OCI-LY3 (cell line): ENCODE data around the gene IPP.
"Not testable (repeated sequence)": the region's sequence is repeated elsewhere in the genome, so short reads cannot be mapped to it uniquely, and the experiment has no call there.

Experiments used
- H2AFZ ChIP-seq: fragments of 200-600, 300-600 bp; shearing (Covaris generic); 2 replicates; pipeline ENCODE4 v1.6.0; 2014; ENCODE audit warnings: antibody characterized with exemption, low read depth, low read length
- H3K27ac ChIP-seq: fragments of 200-600, 300-600 bp; sonication (generic); 2 replicates; pipeline ENCODE4 v1.5.1; 2014; ENCODE audit warnings: mild to moderate bottlenecking, low read length, moderate library complexity, mixed read lengths
- H3K27me3 ChIP-seq: fragments of 200-600, 300-600 bp; sonication (generic); 2 replicates; pipeline ENCODE4 v1.6.1; 2014; ENCODE audit warnings: low read depth, low read length, mixed read lengths
- H3K36me3 ChIP-seq: fragments of 200-600, 300-600 bp; sonication (generic); replicated peaks from 2 replicates; pipeline ENCODE3; 2014; ENCODE audit warnings: low read depth, low read length, mixed read lengths
- H3K4me1 ChIP-seq: fragments of 300-600, 200-600 bp; sonication (generic); 2 replicates; pipeline ENCODE4 v1.6.1; 2014; ENCODE audit warnings: low read length, mixed read lengths
- H3K4me2 ChIP-seq: fragments of 200-600, 300-600 bp; sonication (generic); 2 replicates; pipeline ENCODE4 v1.6.1; 2014; ENCODE audit warnings: low read length, mixed read lengths
- H3K4me3 ChIP-seq: fragments of 300-600, 200-600 bp; sonication (generic); 2 replicates; pipeline ENCODE4 v1.5.1; 2014; ENCODE audit warnings: antibody characterized with exemption, mild to moderate bottlenecking, low read length, moderate library complexity
- H3K79me2 ChIP-seq: fragments of 300-600, 200-600 bp; shearing (Covaris generic); 2 replicates; pipeline ENCODE4 v1.6.1; 2014; ENCODE audit warnings: mild to moderate bottlenecking, low read length, mixed read lengths
- H3K9ac ChIP-seq: fragments of 300-600, 200-600 bp; shearing (Covaris generic); 2 replicates; pipeline ENCODE4 v1.6.0; 2014; ENCODE audit warnings: mild to moderate bottlenecking, low read length, moderate library complexity
- H3K9me3 ChIP-seq: fragments of 200-600, 300-600 bp; shearing (Covaris generic); 2 replicates; pipeline ENCODE4 v1.6.1; 2014; ENCODE audit warnings: low read length, mixed read lengths; ENCODE audit not compliant: insufficient read depth
- H4K20me1 ChIP-seq: fragments of 200-600, 300-600 bp; sonication (generic); 2 replicates; pipeline ENCODE4 v1.6.1; 2016; ENCODE audit warnings: low read length, mixed read lengths; ENCODE audit not compliant: insufficient read depth
- CTCF ChIP-seq: fragments of 200-600, 300-600 bp; sonication (generic); IDR thresholded peaks from 2 replicates; pipeline ENCODE4 v1.5.1; 2014; ENCODE audit warnings: antibody characterized with exemption, low read length, low read depth
- EZH2phosphoT487 ChIP-seq: fragments of 200-600 bp; shearing (Covaris generic); IDR thresholded peaks from 2 replicates; pipeline ENCODE4 v1.6.1; 2018; ENCODE audit warnings: antibody characterized with exemption, mixed run types, low read depth

The IPP gene

DNA sequence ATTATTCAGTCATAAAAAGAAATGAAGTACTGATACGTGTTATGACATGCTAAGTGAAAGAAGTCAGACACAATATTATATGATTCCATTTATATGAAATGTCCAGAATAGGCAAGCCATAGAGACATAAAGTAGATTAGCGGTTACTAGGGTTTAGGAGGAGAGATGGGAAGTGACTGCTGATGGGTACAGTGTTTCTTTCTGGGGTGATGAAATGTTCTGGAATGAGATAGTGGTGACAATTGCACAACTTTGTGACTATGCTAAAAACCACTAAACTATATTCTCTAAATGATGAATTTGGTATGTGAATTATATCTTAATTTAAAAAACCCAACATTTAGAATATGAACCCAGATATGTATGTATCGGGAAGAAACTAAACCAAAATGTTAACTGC is 27.6 kb downstream of the IPP start:
- Histone ChIP-seq H3K4me3 (no peak overlapping the region), H4K20me1 (no peaks in the 10 kb centered on the region), H3K79me2 (no peaks in the 10 kb centered on the region), H3K27ac (no peak overlapping the region), H3K36me3 (no peaks in the 10 kb centered on the region), H3K4me2 (no peak overlapping the region), H2AFZ (no peak overlapping the region), H3K9ac (no peak overlapping the region), H3K4me1 (no peaks in the 10 kb centered on the region), H3K27me3 (no peaks in the 10 kb centered on the region), H3K9me3 (no peaks in the 10 kb centered on the region)
- no peak for TF ChIP-seq CTCF
- no peak for TF ChIP-seq EZH2phosphoT487

GRCh38 chr1:45721207-45721606 is 29.2 kb downstream of the IPP start:
- Histone ChIP-seq H3K9ac (no peak overlapping the region), H3K9me3 (no peaks in the 10 kb centered on the region), H2AFZ (no peak overlapping the region), H3K4me3 (no peak overlapping the region), H3K79me2 (no peaks in the 10 kb centered on the region), H3K4me1 (no peaks in the 10 kb centered on the region), H3K36me3 (no peaks in the 10 kb centered on the region), H3K4me2 (no peak overlapping the region), H3K27me3 (no peaks in the 10 kb centered on the region), H4K20me1 (no peaks in the 10 kb centered on the region), H3K27ac (no peak overlapping the region)
- TF ChIP-seq EZH2phosphoT487 (no peak), CTCF (no peak)

DNA sequence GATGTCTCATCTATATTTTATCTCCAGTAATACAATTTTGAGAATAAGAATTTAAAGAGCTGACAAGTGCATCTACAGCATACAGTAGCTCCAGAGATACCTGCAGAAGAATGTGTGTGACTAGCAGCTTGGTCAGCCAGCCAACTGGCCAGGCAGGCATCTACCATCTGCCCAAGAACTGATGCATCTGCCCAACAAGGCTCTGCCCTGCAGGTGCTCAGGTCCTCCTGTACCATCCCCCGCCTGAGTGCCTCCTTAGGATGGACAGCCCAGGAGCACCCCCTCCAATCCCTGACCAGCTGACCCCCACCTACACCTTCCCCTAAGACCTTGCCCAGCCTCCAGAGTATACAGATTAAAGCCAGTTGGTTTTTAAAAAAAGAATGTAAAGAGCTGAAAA is 32.2 kb downstream of the IPP start:
- Histone ChIP-seq H3K27me3 (no peaks in the 10 kb centered on the region), H3K9ac (no peak overlapping the region), H2AFZ (no peak overlapping the region), H3K79me2 (no peaks in the 10 kb centered on the region), H3K4me2 (no peak overlapping the region), H3K27ac (no peak overlapping the region), H4K20me1 (no peaks in the 10 kb centered on the region), H3K4me1 (no peaks in the 10 kb centered on the region), H3K9me3 (no peaks in the 10 kb centered on the region), H3K36me3 (no peaks in the 10 kb centered on the region), H3K4me3 (no peak overlapping the region)
- TF ChIP-seq CTCF (no peak), EZH2phosphoT487 (no peak)

- not testable (repeated sequence) for H3K36me3 ChIP-seq, H2AFZ ChIP-seq, H3K9me3 ChIP-seq, H3K4me1 ChIP-seq, H3K27me3 ChIP-seq, H3K4me2 ChIP-seq, H3K79me2 ChIP-seq, H3K27ac ChIP-seq, H4K20me1 ChIP-seq, H3K9ac ChIP-seq, H3K4me3 ChIP-seq
Measured at GRCh38 chr1:45717386-45717785, 33.1 kb downstream of the IPP start.

GRCh38 chr1:45716700-45717099 is 33.8 kb downstream of the IPP start:
- Histone ChIP-seq H3K27me3 (no peaks in the 10 kb centered on the region), H2AFZ (no peak overlapping the region), H3K9me3 (no peaks in the 10 kb centered on the region), H3K4me1 (no peaks in the 10 kb centered on the region), H4K20me1 (no peaks in the 10 kb centered on the region), H3K36me3 (no peaks in the 10 kb centered on the region), H3K27ac (no peak overlapping the region), H3K4me2 (no peak overlapping the region), H3K9ac (no peak overlapping the region), H3K4me3 (no peak overlapping the region), H3K79me2 (no peaks in the 10 kb centered on the region)
- TF ChIP-seq CTCF = no peak
- no peak for TF ChIP-seq EZH2phosphoT487
